ENCODE data around the gene SLC22A12. TPM values are rescaled to one million over a fixed set of nuclear protein-coding genes. Genes with fewer than 3 reads are reported as not detected.

SLC22A12 gene
- total and polyA plus RNA-seq, 2 of the 8 experiments (the other 6 are each of a cell fraction or from before 2014, with no cell fraction given), result not detected

- H2AFZ ChIP-seq (ENCODE audit: low read length), result no peak overlapping the region
- H3K27ac ChIP-seq (ENCODE audit: low read depth, low read length), result no peak overlapping the region
- FAIRE-seq (no peak), DNase-seq (ENCODE audit: low read depth in 1 of 2, low spot score in 2 of 2) (no peak)
- no peaks in the 10 kb centered on the region for H3K9me3 ChIP-seq (ENCODE audit: insufficient read depth in 2 of 2, low read depth in 1 of 2, low read length in 1 of 2)
- H2BK20ac ChIP-seq (ENCODE audit: low read length), result no peak overlapping the region
- POLR2A ChIA-PET (ENCODE audit: partially characterized antibody), result interaction anchor here (0.7 to 0.9 kb wide), 2 partner anchors 74 to 176 kb away, joined by 3 read pairs; no protein-coding TSS in a partner anchor
- no peaks in the 10 kb centered on the region; a peak in 1 of 7 replicates for H3K27me3 ChIP-seq (replicated peaks in 1 of 4; ENCODE audit: control insufficient read depth in 3 of 4, extremely low read depth in 1 of 4, insufficient read depth in 3 of 4, low read length in 3 of 4)
- H3K79me2 ChIP-seq (ENCODE audit: control insufficient read depth in 1 of 2, insufficient read depth in 2 of 2, low read length in 2 of 2), result no peaks in the 10 kb centered on the region
- H2BK12ac ChIP-seq (ENCODE audit: low read depth, low read length), result no peak overlapping the region
- no peak overlapping the region for H3K4ac ChIP-seq (replicated peaks; ENCODE audit: insufficient read length, low read depth, low read length)
- H3K36me3 ChIP-seq (ENCODE audit: control insufficient read depth in 2 of 4, insufficient read depth in 4 of 4, low read length in 3 of 4), result no peaks in the 10 kb centered on the region
- H3K23ac ChIP-seq (ENCODE audit: insufficient read length), result no peak overlapping the region
- H2AK5ac ChIP-seq (ENCODE audit: low read depth, low read length), result no peak overlapping the region
- H3K18ac ChIP-seq (ENCODE audit: extremely low read depth, low read length), result no peak overlapping the region
- H4K5ac ChIP-seq (ENCODE audit: insufficient read length, low read depth, low read length), result no peak overlapping the region
- peaks cover 0 to 45% (median 29%) of the 10 kb centered on the region in 4 experiments; a peak in 6 of 7 replicates for H3K4me1 ChIP-seq (replicated peaks in 1 of 4; ENCODE audit: control insufficient read depth in 3 of 4, insufficient read depth in 4 of 4, low read length in 3 of 4)
- H4K20me1 ChIP-seq (replicated peaks in 1 of 2; ENCODE audit: control insufficient read depth in 1 of 2, insufficient read depth in 2 of 2, low read length in 2 of 2), result peaks cover 0 to 4% of the 10 kb centered on the region in 2 experiments
- H3K4me2 ChIP-seq (ENCODE audit: insufficient read depth in 1 of 2, low read depth in 2 of 2, low read length in 2 of 2), result no peak overlapping the region
- no peaks in the 10 kb centered on the region for H3K79me1 ChIP-seq (ENCODE audit: low read depth, low read length)
- H3K14ac ChIP-seq (ENCODE audit: insufficient read length), result no peak overlapping the region
- no peak overlapping the region for H3K4me3 ChIP-seq (ENCODE audit: extremely low read depth in 1 of 4, insufficient read depth in 2 of 4, low read depth in 3 of 4, low read length in 4 of 4)
- no peak overlapping the region for H3K9ac ChIP-seq (replicated peaks in 1 of 4; ENCODE audit: extremely low read depth in 1 of 4, low read depth in 3 of 4, low read length in 3 of 4)
- H3K23me2 ChIP-seq (ENCODE audit: low read depth, low read length), result peaks cover 5% of the 10 kb centered on the region; the same call in 1 of the 2 replicates
- 93% methylated on average over 12 of the region's 12 CpGs; no CpG with 5 or more reads in 1 of the 2 experiments for WGBS, 2 experiments (ENCODE audit: extremely low coverage in 1 of 2, insufficient coverage in 1 of 2, insufficient read length in 1 of 2, insufficient replicate concordance in 2 of 2, low coverage in 1 of 2, low lambda C conversion rate in 2 of 2, missing lambda C conversion rate in 1 of 2)
- no peak overlapping the region for H2BK120ac ChIP-seq (replicated peaks; ENCODE audit: low read depth, low read length)
- H3K56ac ChIP-seq (replicated peaks; ENCODE audit: insufficient read length, low read depth, low read length), result no peak overlapping the region
- no peak overlapping the region for H4K8ac ChIP-seq (ENCODE audit: extremely low read depth, insufficient read depth, low read length)
- CTCF ChIA-PET (ENCODE audit: partially characterized antibody), result interaction anchor here (0.6 to 8.7 kb wide), 11 partner anchors 15 to 215 kb away, joined by 3 to 75 read pairs (median 4); no protein-coding TSS in a partner anchor
- no peak overlapping the region; the same call in 1 of the 2 replicates for H2BK15ac ChIP-seq (ENCODE audit: low read length)
- no peak overlapping the region for H2BK5ac ChIP-seq (ENCODE audit: low read depth, low read length)
- no peak overlapping the region for H4K91ac ChIP-seq (replicated peaks; ENCODE audit: insufficient read length, low read length)
- TF ChIP-seq GTF2F1 (IDR thresholded peaks at IDR 0.05; ENCODE audit: borderline replicate concordance, low read depth, low read length) (no peak), CTCF (IDR thresholded peaks at IDR 0.05; ENCODE audit: control extremely low read depth in 1 of 3, insufficient read depth in 1 of 3, low read depth in 1 of 3, low read length in 3 of 3) (no peak), SAP30 (IDR thresholded peaks at IDR 0.05; ENCODE audit: insufficient read depth, insufficient replicate concordance, low read length) (no peak), MAX (IDR thresholded peaks at IDR 0.05) (no peak), POU5F1 (IDR thresholded peaks at IDR 0.05; ENCODE audit: low read depth, low read length) (no peak), KDM4A (IDR thresholded peaks at IDR 0.05; ENCODE audit: low read depth, low read length, severe bottlenecking) (no peak), CHD2 (IDR thresholded peaks at IDR 0.05; ENCODE audit: low read length) (no peak), YY1 (IDR thresholded peaks at IDR 0.05; ENCODE audit: low read depth, low read length) (no peak), HDAC6 (IDR thresholded peaks at IDR 0.05; ENCODE audit: low read depth, low read length) (no peak), CBX8 (IDR thresholded peaks at IDR 0.05; ENCODE audit: borderline replicate concordance, low read depth, low read length) (no peak), PHF8 (conservative IDR thresholded peaks at IDR 0.05; ENCODE audit: low read depth, low read length) (no peak)
Measured at GRCh38 chr11:64563966-64564365, 27.1 kb upstream of the SLC22A12 start.

Measured in H1 (cell line).